Mucosa of descending colon (tissue), 3 donors: ENCODE data around the gene FREM1. TPM values are rescaled to one million over a fixed set of nuclear protein-coding genes. Genes with fewer than 3 reads are reported as not detected.

Experiments
- ATAC-seq: fragments of 200-7000 bp; cut with Tn5 transposase; one replicate; pipeline ENCODE4 v1.9.1; 2020; ENCODE audit warnings: mild to moderate bottlenecking, moderate library complexity
- DNase-seq, 3 donors: peaks; one replicate each; pipeline ENCODE4 v3.0.0-alpha.2; 2020
- H3K36me3 ChIP-seq: fragments of 200-600 bp; one replicate; pipeline ENCODE4 v1.8.0; 2021; ENCODE audit warnings: low read depth, mild to moderate bottlenecking
- H3K4me1 ChIP-seq: fragments of 200-600 bp; one replicate; pipeline ENCODE4 v1.8.0; 2021; ENCODE audit warnings: low read depth, mild to moderate bottlenecking
- H3K4me3 ChIP-seq: fragments of 200-600 bp; one replicate; pipeline ENCODE4 v1.8.0; 2021; ENCODE audit warnings: mild to moderate bottlenecking
- H3K9me3 ChIP-seq: fragments of 200-600 bp; one replicate; pipeline ENCODE4 v1.8.0; 2021; ENCODE audit warnings: mild to moderate bottlenecking
- CTCF ChIP-seq: fragments of 200-600 bp; IDR thresholded peaks from one replicate; pipeline ENCODE4 v1.8.0; 2022; ENCODE audit warnings: antibody characterized with exemption, mild to moderate bottlenecking
- intact Hi-C, 2 donors: fragments of 100-400 bp; cut with DNase I in 1 of 2; cut with micrococcal nuclease in 1 of 2; formaldehyde crosslinking; loops; one replicate each; pipeline versions ENCODE4 v1.11.0 to v1.11.1; 2022; cut with DNase I, micrococcal nuclease
- total RNA-seq, 3 donors: library from RNA; stranded (reverse); fragmentation: NEBNext Ultra II Directional in 2 of 3; extraction: Animal tissue kit (Norgen Biotek cat#: 25700) in 2 of 3; gene quantifications; one replicate each; pipeline versions ENCODE4 v1.2.1 to v1.2.4, GENCODE V29; 2021 to 2023
- donor health status: DM: no; HTN: no; CAD: no; lungs with moderate emphysema.
- donor health status: DM: no; HTN: no; CAD: no.
- donor health status: DM: no; HTN: yes; CAD: no.

The FREM1 gene
- total RNA-seq, 3 donors from 2014 or later, result 1.4 to 21.2 (median 1.4) TPM

GRCh38 chr9:14909181-14909580 is 1.0 kb downstream of the FREM1 start:
- no peaks in the 10 kb centered on the region for H3K9me3 ChIP-seq
- no peaks in the 10 kb centered on the region for H3K36me3 ChIP-seq
- H3K4me3 ChIP-seq, result no peak overlapping the region
- TF ChIP-seq CTCF, result no peak
- intact Hi-C loops, result no loop called here
- no peak for ATAC-seq
- peaks cover 7% of the 10 kb centered on the region for H3K4me1 ChIP-seq
- no peak for DNase-seq

- DNase-seq, result no peak
- intact Hi-C loops, result no loop called here
- Histone ChIP-seq H3K36me3 (no peaks in the 10 kb centered on the region), H3K9me3 (no peaks in the 10 kb centered on the region), H3K4me3 (no peak overlapping the region), H3K4me1 (peaks cover 7% of the 10 kb centered on the region)
- TF ChIP-seq CTCF, result no peak
- peak; percentile 5 for ATAC-seq
These were observed 1.7 kb downstream of the FREM1 start for GRCh38 chr9:14908295-14909180.

GRCh38 chr9:14907696-14908095 is 2.5 kb downstream of the FREM1 start:
- intact Hi-C loops, result no loop called here
- H3K4me1 ChIP-seq, result peaks cover 7% of the 10 kb centered on the region
- no peaks in the 10 kb centered on the region for H3K9me3 ChIP-seq
- H3K4me3 ChIP-seq, result no peak overlapping the region
- H3K36me3 ChIP-seq, result no peaks in the 10 kb centered on the region
- no peak for DNase-seq
- no peak for TF ChIP-seq CTCF
- ATAC-seq, result no peak

GRCh38 chr9:14907360-14907685 is 2.9 kb downstream of the FREM1 start:
- H3K4me3 ChIP-seq, result no peak overlapping the region
- ATAC-seq, result no peak
- no peak for TF ChIP-seq CTCF
- intact Hi-C loops, result no loop called here
- no peaks in the 10 kb centered on the region for H3K36me3 ChIP-seq
- no peaks in the 10 kb centered on the region for H3K9me3 ChIP-seq
- peaks cover 7% of the 10 kb centered on the region for H3K4me1 ChIP-seq
- no peak for DNase-seq

- no peaks in the 10 kb centered on the region for H3K36me3 ChIP-seq
- intact Hi-C loops, result no loop called here
- peak; percentile 54 for ATAC-seq
- H3K9me3 ChIP-seq, result no peaks in the 10 kb centered on the region
- no peak for DNase-seq
- H3K4me3 ChIP-seq, result no peak overlapping the region
- TF ChIP-seq CTCF, result no peak
- peaks cover 7% of the 10 kb centered on the region for H3K4me1 ChIP-seq
These were observed 3.4 kb downstream of the FREM1 start for GRCh38 chr9:14906644-14907359.
